ENCODE measurements around the gene IFFO2.

Gene IFFO2

GRCh38 chr1:18879791-18880309, 76.6 kb downstream of the IFFO2 start:
- DNase-seq (ENCODE audit: extremely low spot score): no peak
- ChIA-PET CTCF (no interaction called here), POLR2A (no interaction called here)
- TF ChIP-seq CTCF (IDR thresholded peaks at IDR 0.05; ENCODE audit: control extremely low read depth, extremely low read depth, low read depth, missing control alignments): no peak

- POLR2A ChIA-PET: no interaction called here
- DNase-seq (ENCODE audit: extremely low spot score): no peak
- CTCF ChIA-PET: no interaction called here
- TF ChIP-seq CTCF (IDR thresholded peaks at IDR 0.05; ENCODE audit: control extremely low read depth, extremely low read depth, low read depth, missing control alignments): no peak
These were observed 77.2 kb downstream of the IFFO2 start for GRCh38 chr1:18879215-18879790.

- no peak for DNase-seq (ENCODE audit: extremely low spot score)
- no peak for TF ChIP-seq CTCF (IDR thresholded peaks at IDR 0.05; ENCODE audit: control extremely low read depth, extremely low read depth, low read depth, missing control alignments)
- CTCF ChIA-PET: no interaction called here
- POLR2A ChIA-PET: no interaction called here
These were observed 77.8 kb downstream of the IFFO2 start for GRCh38 chr1:18878538-18879214.

GRCh38 chr1:18877282-18877681, 79.2 kb downstream of the IFFO2 start:
- no peak for DNase-seq (ENCODE audit: extremely low spot score)
- TF ChIP-seq CTCF (IDR thresholded peaks at IDR 0.05; ENCODE audit: control extremely low read depth, extremely low read depth, low read depth, missing control alignments): no peak
- ChIA-PET POLR2A (no interaction called here), CTCF (interaction anchor here (3.3 kb wide), 1 partner anchor 12 kb away, joined by 21 read pairs; no protein-coding TSS in a partner anchor)

- DNase-seq (ENCODE audit: extremely low spot score): no peak
- no peak for TF ChIP-seq CTCF (IDR thresholded peaks at IDR 0.05; ENCODE audit: control extremely low read depth, extremely low read depth, low read depth, missing control alignments)
- ChIA-PET POLR2A (no interaction called here), CTCF (interaction anchor here (1.3 to 4.6 kb wide), 7 partner anchors 8 to 278 kb away, joined by 5 to 32 read pairs (median 14); no protein-coding TSS in a partner anchor)
These were observed 80.3 kb downstream of the IFFO2 start for GRCh38 chr1:18876210-18876609.

- DNase-seq (ENCODE audit: extremely low spot score): no peak
- TF ChIP-seq CTCF (IDR thresholded peaks at IDR 0.05; ENCODE audit: control extremely low read depth, extremely low read depth, low read depth, missing control alignments): no peak
- ChIA-PET POLR2A (no interaction called here), CTCF (interaction anchor here (0.8 to 4.6 kb wide), 11 partner anchors 8 to 363 kb away, joined by 3 to 32 read pairs (median 5); no protein-coding TSS in a partner anchor)
These were observed 80.7 kb downstream of the IFFO2 start for GRCh38 chr1:18875796-18876128.

Data from GM10248 (cell line).